ENCODE data around the gene COX8A. TPM values are rescaled to one million over a fixed set of nuclear protein-coding genes. Genes with fewer than 3 reads are reported as not detected.
"Not testable (repeated sequence)": the region's sequence is repeated elsewhere in the genome, so short reads cannot be mapped to it uniquely, and the experiment has no call there.

The COX8A gene
- total RNA-seq, 2 experiments from 2014 or later: 559 to 581 TPM

DNA sequence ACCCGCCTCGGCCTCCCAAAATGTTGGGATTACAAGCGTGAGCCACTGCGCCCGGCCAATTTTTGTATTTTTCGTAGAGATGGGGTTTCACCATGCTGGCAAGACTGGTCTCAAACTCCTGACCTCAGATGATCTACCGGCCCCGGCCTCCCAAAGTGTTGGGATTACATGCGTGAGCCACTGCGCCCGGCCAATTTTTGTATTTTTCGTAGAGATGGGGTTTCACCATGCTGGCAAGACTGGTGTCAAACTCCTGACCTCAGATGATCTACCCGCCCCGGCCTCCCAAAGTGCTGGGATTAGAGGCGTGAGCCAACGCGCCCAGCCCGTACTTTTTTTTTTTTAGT is 535 bp upstream of the COX8A start:
- POLR2A ChIA-PET: interaction anchor here (0.6 to 1.3 kb wide), 5 partner anchors 12 to 242 kb away, joined by 3 to 9 read pairs (median 4); partner anchors contain the start of genes OTUB1 and STIP1
- H3K9me3 Mint-ChIP-seq, DNase-seq, H3K27me3 Mint-ChIP-seq: not testable (repeated sequence)
- H3K27ac Mint-ChIP-seq: peak overlapping the region; percentile 98
- peak overlapping the region; percentile 100 for H3K4me3 Mint-ChIP-seq
- intact Hi-C loops (cut with micrococcal nuclease): loop anchor here (1.0 kb wide), 4 partner anchors 12 to 407 kb away; partner anchors contain the start of gene OTUB1
- peaks cover 13% of the 10 kb centered on the region for H3K36me3 Mint-ChIP-seq
- CTCF ChIA-PET: interaction anchor here (0.6 to 1.4 kb wide), 6 partner anchors 12 to 139 kb away, joined by 3 to 8 read pairs (median 6); no protein-coding TSS in a partner anchor
- peaks cover 21% of the 10 kb centered on the region for H3K4me1 Mint-ChIP-seq (ENCODE audit: low read depth)

DNA sequence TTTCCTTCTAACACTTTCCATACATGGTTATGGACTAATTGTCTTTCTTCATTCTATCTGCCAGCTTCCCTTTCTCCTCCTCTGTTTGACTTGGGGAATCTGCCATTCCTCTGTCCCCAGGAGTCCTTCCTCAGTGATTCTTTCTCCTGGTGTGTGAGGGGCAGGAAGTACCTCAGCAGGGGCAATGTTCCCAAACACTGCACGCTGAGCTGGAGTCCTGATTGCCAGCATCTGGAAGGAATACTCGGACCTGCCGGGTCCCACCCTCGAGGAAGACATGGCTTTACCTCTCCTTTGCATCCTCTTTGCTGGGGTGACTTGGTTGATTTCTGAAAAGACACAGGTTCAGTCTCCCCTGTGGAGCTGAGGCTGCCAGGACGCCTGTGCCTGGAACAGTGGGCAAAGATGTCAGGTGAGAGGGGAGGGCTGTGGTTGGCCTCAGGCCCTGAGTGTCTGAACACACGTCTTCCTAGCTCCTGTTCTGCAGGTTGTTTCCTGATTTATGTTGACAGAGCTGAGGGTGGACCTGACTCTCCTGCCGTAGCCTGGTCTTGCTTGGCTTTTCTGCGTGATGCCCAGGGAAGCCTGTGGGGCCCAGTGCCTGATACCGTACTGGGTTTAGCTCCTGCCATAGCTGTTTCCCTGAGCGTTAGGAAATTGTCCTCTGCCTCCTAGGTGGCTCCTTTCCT is 4.3 kb downstream of the COX8A start:
- no peak for DNase-seq
- ChIA-PET CTCF (interaction anchor here (1.4 kb wide), 1 partner anchor 21 kb away, joined by 3 read pairs; no protein-coding TSS in a partner anchor), POLR2A (no interaction called here)
- intact Hi-C loops (cut with micrococcal nuclease): no loop called here
- peaks cover 17% of the 10 kb centered on the region for H3K4me1 Mint-ChIP-seq (ENCODE audit: low read depth)
- H3K4me3 Mint-ChIP-seq: no peak overlapping the region
- peaks cover 13% of the 10 kb centered on the region for H3K36me3 Mint-ChIP-seq
- H3K27ac Mint-ChIP-seq: no peak overlapping the region
- no peaks in the 10 kb centered on the region for H3K27me3 Mint-ChIP-seq
- H3K9me3 Mint-ChIP-seq: no peaks in the 10 kb centered on the region

DNA sequence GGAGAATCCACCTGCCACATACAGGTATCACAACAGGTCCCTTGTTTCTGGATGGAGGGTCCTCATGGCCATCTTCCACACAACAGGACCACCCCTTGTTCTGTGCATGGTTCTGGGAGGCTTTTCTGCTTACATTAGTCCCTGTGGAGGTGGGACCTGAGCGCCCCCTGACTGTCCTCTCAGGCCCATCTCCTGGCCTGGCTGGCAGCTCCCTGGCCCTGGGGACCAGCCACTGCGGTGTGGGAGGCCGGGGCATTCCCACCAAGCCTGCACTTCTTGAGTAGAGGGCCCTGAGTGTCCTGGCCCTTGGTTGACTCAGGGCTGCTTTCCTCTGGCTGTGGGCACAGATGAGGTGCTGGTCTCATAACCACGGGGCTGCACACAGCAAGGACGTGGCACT is 5.0 kb downstream of the COX8A start:
- no peak for DNase-seq
- H3K27ac Mint-ChIP-seq: no peak overlapping the region
- H3K4me3 Mint-ChIP-seq: no peak overlapping the region
- ChIA-PET POLR2A (no interaction called here), CTCF (interaction anchor here (1.4 kb wide), 1 partner anchor 20 kb away, joined by 3 read pairs; no protein-coding TSS in a partner anchor)
- no peaks in the 10 kb centered on the region for H3K9me3 Mint-ChIP-seq
- H3K27me3 Mint-ChIP-seq: no peaks in the 10 kb centered on the region
- peaks cover 14% of the 10 kb centered on the region for H3K4me1 Mint-ChIP-seq (ENCODE audit: low read depth)
- intact Hi-C loops (cut with micrococcal nuclease): no loop called here
- H3K36me3 Mint-ChIP-seq: peaks cover 12% of the 10 kb centered on the region

DNA sequence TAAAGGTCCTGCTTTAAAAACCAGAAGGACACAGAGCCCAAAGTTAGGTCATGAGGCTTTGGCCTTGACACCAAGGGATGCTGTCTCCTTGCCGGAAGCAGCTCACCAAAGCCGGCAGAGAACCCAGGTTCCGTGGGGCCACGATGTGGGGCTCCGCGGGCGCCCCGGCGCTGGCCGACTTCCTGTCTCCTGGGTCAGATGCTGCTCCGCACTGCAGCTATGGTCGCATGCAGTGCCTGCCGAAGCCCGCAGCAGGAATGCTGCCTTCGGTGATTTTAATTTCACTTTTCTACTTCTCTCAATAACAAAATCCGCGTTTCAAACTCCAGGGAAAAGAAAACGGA is 11.4 kb downstream of the COX8A start:
- intact Hi-C loops (cut with micrococcal nuclease): loop anchor here (1.0 to 10.0 kb wide), 3 partner anchors 11 to 319 kb away; partner anchors contain the start of genes CATSPERZ, COX8A and ESRRA
- no peaks in the 10 kb centered on the region for H3K9me3 Mint-ChIP-seq
- peaks cover 14% of the 10 kb centered on the region for H3K36me3 Mint-ChIP-seq
- H3K27ac Mint-ChIP-seq: peak overlapping the region; percentile 91
- DNase-seq: peak; percentile 85
- peak overlapping the region; percentile 94 for H3K4me3 Mint-ChIP-seq
- H3K4me1 Mint-ChIP-seq (ENCODE audit: low read depth): peaks cover 20% of the 10 kb centered on the region
- CTCF ChIA-PET: interaction anchor here (0.6 to 5.3 kb wide), 4 partner anchors 11 to 181 kb away, joined by 3 to 28 read pairs (median 3); partner anchors contain the start of genes COX8A and MARK2
- POLR2A ChIA-PET: interaction anchor here (0.6 to 1.5 kb wide), 6 partner anchors 9 to 172 kb away, joined by 3 to 9 read pairs (median 4); partner anchors contain the start of genes COX8A and NAA40
- H3K27me3 Mint-ChIP-seq: no peaks in the 10 kb centered on the region

DNA sequence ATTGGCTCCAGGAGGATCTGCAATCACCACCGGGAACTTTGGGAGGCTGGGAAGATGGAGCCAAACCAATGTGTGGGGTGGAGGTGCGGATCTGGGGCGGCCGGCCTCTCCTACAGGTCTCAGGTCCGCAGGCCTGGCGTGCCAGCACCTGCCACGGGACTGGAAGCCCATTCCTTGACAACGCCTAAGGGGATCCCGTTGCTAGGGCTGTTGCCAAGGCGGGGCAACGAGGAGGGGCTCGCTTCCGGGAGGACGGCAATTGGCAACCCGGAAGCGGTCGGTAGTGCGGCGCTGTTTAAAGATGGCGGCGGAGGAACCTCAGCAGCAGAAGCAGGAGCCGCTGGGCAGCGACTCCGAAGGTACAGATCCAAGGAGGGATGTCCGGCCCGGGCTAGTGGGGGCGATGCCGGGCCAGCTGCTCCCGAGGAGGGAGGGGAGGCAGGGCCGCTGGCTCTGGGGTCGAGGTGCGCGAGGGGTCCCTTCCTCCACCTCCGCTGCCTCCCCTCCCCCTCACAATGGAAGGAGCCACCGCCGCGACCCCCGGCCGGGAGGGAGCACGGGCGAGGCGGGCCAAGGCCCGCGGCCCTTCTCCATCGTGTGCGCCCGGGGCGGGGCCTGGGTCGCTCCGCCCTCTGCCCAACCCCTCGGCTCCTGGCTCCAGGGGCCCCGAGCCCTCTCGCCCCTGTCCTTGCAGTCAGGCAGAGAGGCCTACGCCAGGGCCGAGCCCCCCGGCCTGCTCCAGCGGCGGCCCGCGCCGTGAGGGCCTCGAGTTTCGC is 11.9 kb downstream of the COX8A start, which contains the start of gene OTUB1:
Gene OTUB1, plus strand, starts transcription at position 283 of the 776 bp plus-strand sequence. Its CDS starts 19 bp downstream, at position 302.
- H3K27me3 Mint-ChIP-seq: no peaks in the 10 kb centered on the region
- CTCF ChIA-PET: interaction anchor here (0.8 to 5.3 kb wide), 3 partner anchors 14 to 180 kb away, joined by 3 to 28 read pairs (median 3); partner anchors contain the start of gene MARK2
- POLR2A ChIA-PET: interaction anchor here (0.7 to 1.5 kb wide), 4 partner anchors 8 to 172 kb away, joined by 3 to 9 read pairs (median 4); partner anchors contain the start of gene COX8A
- H3K27ac Mint-ChIP-seq: peak within 1 kb of the TSS; percentile 91
- peak within 1 kb of the TSS; percentile 94 for H3K4me3 Mint-ChIP-seq
- peaks cover 20% of the 10 kb centered on the region for H3K4me1 Mint-ChIP-seq (ENCODE audit: low read depth)
- DNase-seq: peak; percentile 93
- no peaks in the 10 kb centered on the region for H3K9me3 Mint-ChIP-seq
- intact Hi-C loops (cut with micrococcal nuclease): loop anchor here (1.0 to 10.0 kb wide), 2 partner anchors 12 to 318 kb away; partner anchors contain the start of genes CATSPERZ, COX8A and ESRRA
- peaks cover 19% of the 10 kb centered on the region for H3K36me3 Mint-ChIP-seq

DNA sequence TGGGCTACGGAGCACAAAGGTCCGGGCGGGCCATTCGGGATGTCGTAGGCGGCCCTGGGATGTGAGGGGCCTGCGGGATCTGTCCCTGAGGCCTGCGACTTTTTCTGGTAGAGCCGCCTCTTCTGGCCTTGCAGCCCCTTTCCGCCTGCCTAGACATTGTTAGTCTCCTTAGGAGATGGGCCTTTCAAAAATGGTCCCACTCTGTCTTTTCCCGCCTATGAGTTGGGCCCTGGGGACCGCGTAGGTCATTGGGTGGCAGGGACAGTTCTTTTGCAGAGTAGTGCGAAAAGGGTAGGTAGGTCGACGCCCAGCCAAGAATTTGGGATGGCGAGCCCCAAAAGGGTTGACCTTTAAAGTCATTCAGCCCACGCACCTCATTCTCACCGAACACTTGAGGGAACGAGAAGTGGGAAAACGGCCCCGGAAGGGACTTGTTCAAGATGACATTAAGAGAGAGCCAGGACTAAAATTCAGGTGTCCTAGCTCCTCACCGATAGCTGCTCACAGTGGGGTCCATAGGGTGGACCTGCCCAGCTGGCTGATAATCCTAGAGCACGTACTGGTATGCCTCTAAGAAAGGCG is 12.6 kb downstream of the COX8A start:
- ChIA-PET CTCF (interaction anchor here (1.2 to 5.3 kb wide), 2 partner anchors 14 to 161 kb away, joined by 3 to 28 read pairs; no protein-coding TSS in a partner anchor), POLR2A (no interaction called here)
- H3K27ac Mint-ChIP-seq: peak overlapping the region; percentile 56

DNA sequence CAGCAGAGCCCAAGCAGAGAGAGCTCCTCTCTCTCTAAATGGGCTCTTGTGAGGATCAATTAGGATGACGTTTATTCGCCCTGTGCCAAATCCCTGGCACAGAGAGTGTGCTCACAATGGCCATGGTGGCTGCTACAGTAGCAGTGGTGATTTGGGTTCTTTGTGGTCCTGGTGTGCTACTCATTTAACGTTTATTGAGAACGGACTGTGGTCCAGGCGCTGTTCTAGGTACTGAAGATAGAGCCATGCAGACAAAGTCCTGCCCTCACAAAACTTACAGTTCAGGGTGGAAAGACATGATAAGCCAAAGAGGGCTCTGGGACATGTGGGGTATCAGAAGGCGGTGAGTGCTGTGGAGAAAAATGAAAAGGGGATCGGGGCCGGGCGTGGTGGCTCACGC is 17.1 kb downstream of the COX8A start:
- H3K9me3 Mint-ChIP-seq: no peaks in the 10 kb centered on the region
- ChIA-PET CTCF (interaction anchor here (2.6 kb wide), 1 partner anchor 9 kb away, joined by 20 read pairs; no protein-coding TSS in a partner anchor), POLR2A (no interaction called here)
- intact Hi-C loops (cut with micrococcal nuclease): no loop called here
- H3K36me3 Mint-ChIP-seq: peaks cover 39% of the 10 kb centered on the region
- H3K4me3 Mint-ChIP-seq: no peak overlapping the region
- DNase-seq: no peak
- H3K27ac Mint-ChIP-seq: no peak overlapping the region
- peaks cover 18% of the 10 kb centered on the region for H3K4me1 Mint-ChIP-seq (ENCODE audit: low read depth)
- H3K27me3 Mint-ChIP-seq: no peaks in the 10 kb centered on the region

More for the DNA sequence above, 12.6 kb downstream of the COX8A start:
- no peak for DNase-seq
- intact Hi-C loops (cut with micrococcal nuclease): loop anchor here (1.0 to 10.0 kb wide), 2 partner anchors 13 to 318 kb away; partner anchors contain the start of genes CATSPERZ, COX8A and ESRRA
- Mint-ChIP-seq H3K27me3 (no peaks in the 10 kb centered on the region), H3K9me3 (no peaks in the 10 kb centered on the region), H3K4me3 (peak overlapping the region; percentile 72), H3K4me1 (ENCODE audit: low read depth) (peaks cover 22% of the 10 kb centered on the region), H3K36me3 (peaks cover 24% of the 10 kb centered on the region)

DNA sequence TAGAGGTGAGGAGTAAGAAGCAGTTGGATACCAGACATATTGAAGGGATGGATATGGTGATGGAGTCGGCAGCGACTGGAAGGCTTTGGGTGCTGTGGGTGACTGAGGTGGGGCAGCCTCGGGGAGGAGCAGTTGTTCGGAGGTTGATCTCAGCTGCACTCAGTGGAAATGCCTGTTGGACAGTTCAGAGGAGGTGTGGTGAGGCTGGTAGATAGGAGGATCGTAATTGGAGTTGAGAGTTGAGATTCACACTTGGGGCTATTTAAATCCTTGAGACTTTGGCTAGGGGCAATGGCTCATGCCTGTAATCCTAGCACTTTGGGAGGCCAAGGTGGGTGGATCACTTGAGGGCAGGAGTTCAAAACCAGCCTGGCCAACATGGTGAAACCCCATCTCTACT is 18.7 kb downstream of the COX8A start:
- Mint-ChIP-seq H3K27ac (no peak overlapping the region), H3K4me1 (ENCODE audit: low read depth) (peaks cover 10% of the 10 kb centered on the region), H3K27me3 (no peaks in the 10 kb centered on the region), H3K9me3 (no peaks in the 10 kb centered on the region), H3K4me3 (no peak overlapping the region), H3K36me3 (peaks cover 47% of the 10 kb centered on the region)
- no peak for DNase-seq
- ChIA-PET CTCF (no interaction called here), POLR2A (no interaction called here)
- intact Hi-C loops (cut with micrococcal nuclease): no loop called here

DNA sequence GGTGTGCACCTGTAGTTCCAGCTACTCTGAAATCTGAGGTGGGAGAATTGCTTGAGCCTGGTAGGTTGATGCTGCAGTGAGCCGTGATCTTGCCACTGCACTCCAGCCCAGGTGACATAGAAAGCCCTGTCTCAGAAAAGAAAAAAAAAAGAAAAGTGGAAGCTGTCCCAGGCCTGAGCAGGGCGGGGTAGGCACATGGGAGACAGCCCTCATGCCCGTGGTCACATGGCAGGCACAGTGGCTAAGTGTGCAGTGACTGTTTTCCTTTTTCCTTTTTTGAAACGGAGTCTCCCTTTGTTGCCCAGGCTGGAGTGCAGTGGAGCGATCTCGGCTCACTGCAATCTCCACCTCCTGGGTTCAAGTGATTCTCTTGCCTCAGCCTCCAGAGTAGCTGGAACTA is 19.6 kb downstream of the COX8A start:
- Mint-ChIP-seq H3K4me3 (no peak overlapping the region), H3K27me3 (no peaks in the 10 kb centered on the region), H3K36me3 (peaks cover 43% of the 10 kb centered on the region), H3K9me3 (no peaks in the 10 kb centered on the region), H3K4me1 (ENCODE audit: low read depth) (peaks cover 4% of the 10 kb centered on the region), H3K27ac (no peak overlapping the region)
- intact Hi-C loops (cut with micrococcal nuclease): no loop called here
- ChIA-PET POLR2A (interaction anchor here (1.1 kb wide), 1 partner anchor 8 kb away, joined by 4 read pairs; no protein-coding TSS in a partner anchor), CTCF (interaction anchor here (0.7 kb wide), 1 partner anchor 150 kb away, joined by 3 read pairs; no protein-coding TSS in a partner anchor)
- DNase-seq: no peak

DNA sequence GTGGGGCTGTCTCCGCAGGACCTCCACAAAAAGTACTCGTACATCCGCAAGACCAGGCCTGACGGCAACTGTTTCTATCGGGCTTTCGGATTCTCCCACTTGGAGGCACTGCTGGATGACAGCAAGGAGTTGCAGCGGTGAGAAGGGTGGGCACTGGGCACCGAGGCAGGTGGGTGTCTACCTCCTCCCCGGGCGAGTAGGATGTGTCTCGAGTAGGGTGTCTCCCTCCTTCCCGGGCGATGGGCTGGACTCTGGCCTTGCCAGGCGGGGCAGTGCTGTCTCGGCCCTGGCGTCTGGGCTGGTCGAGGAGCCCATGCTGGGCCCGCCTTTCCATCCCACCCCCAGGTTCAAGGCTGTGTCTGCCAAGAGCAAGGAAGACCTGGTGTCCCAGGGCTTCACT is 22.1 kb downstream of the COX8A start:
- H3K4me3 Mint-ChIP-seq: no peak overlapping the region
- no peaks in the 10 kb centered on the region for H3K27me3 Mint-ChIP-seq
- H3K27ac Mint-ChIP-seq: no peak overlapping the region
- no peak for DNase-seq
- no peaks in the 10 kb centered on the region for H3K9me3 Mint-ChIP-seq
- peaks cover 9% of the 10 kb centered on the region for H3K4me1 Mint-ChIP-seq (ENCODE audit: low read depth)
- CTCF ChIA-PET: no interaction called here
- POLR2A ChIA-PET: no interaction called here
- intact Hi-C loops (cut with micrococcal nuclease): no loop called here
- peaks cover 31% of the 10 kb centered on the region for H3K36me3 Mint-ChIP-seq

DNA sequence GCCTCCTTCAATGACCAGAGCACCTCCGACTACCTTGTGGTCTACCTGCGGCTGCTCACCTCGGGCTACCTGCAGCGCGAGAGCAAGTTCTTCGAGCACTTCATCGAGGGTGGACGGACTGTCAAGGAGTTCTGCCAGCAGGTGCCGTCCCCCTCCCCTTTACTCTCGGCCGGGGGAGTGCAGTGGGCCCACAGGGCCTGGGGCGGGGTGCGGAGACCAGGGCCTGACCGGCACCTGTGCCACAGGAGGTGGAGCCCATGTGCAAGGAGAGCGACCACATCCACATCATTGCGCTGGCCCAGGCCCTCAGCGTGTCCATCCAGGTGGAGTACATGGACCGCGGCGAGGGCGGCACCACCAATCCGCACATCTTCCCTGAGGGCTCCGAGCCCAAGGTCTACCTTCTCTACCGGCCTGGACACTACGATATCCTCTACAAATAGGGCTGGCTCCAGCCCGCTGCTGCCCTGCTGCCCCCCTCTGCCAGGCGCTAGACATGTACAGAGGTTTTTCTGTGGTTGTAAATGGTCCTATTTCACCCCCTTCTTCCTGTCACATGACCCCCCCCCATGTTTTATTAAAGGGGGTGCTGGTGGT is 22.8 kb downstream of the COX8A start:
- H3K27me3 Mint-ChIP-seq: no peaks in the 10 kb centered on the region
- no peak overlapping the region for H3K4me3 Mint-ChIP-seq
- CTCF ChIA-PET: no interaction called here
- H3K36me3 Mint-ChIP-seq: peaks cover 27% of the 10 kb centered on the region
- H3K9me3 Mint-ChIP-seq: no peaks in the 10 kb centered on the region
- H3K27ac Mint-ChIP-seq: no peak overlapping the region
- intact Hi-C loops (cut with micrococcal nuclease): no loop called here
- peaks cover 7% of the 10 kb centered on the region for H3K4me1 Mint-ChIP-seq (ENCODE audit: low read depth)
- no peak for DNase-seq
- POLR2A ChIA-PET: no interaction called here

Data from activated CD4-positive, alpha-beta memory T cell treated with anti-CD3 and anti-CD28 coated beads for 36 hours (primary cell).